ENCODE results near the gene GPHN.

GPHN gene

GRCh38 chr14:66507722-66508546 lies at the start of gene GPHN:
TSS of gene GPHN (plus strand) at chr14:66508147.
- Mint-ChIP-seq H3K27ac (peak within 1 kb of the TSS; percentile 80), H3K27me3 (no peaks in the 10 kb centered on the region), H3K36me3 (peaks cover 1% of the 10 kb centered on the region)

GRCh38 chr14:66459603-66460002 lies 48.3 kb upstream of the GPHN start:
- no peak overlapping the region for H3K4me3 Mint-ChIP-seq
- H3K9me3 Mint-ChIP-seq: no peaks in the 10 kb centered on the region
- H3K27ac Mint-ChIP-seq: no peak overlapping the region
- H3K27me3 Mint-ChIP-seq: no peaks in the 10 kb centered on the region
- peaks cover 7% of the 10 kb centered on the region for H3K36me3 Mint-ChIP-seq
- no peaks in the 10 kb centered on the region for H3K4me1 Mint-ChIP-seq

More at GRCh38 chr14:66507722-66508546, at the start of gene GPHN:
- Mint-ChIP-seq H3K4me1 (peaks cover 38% of the 10 kb centered on the region), H3K9me3 (no peaks in the 10 kb centered on the region), H3K4me3 (peak within 1 kb of the TSS; percentile 92)

DNA sequence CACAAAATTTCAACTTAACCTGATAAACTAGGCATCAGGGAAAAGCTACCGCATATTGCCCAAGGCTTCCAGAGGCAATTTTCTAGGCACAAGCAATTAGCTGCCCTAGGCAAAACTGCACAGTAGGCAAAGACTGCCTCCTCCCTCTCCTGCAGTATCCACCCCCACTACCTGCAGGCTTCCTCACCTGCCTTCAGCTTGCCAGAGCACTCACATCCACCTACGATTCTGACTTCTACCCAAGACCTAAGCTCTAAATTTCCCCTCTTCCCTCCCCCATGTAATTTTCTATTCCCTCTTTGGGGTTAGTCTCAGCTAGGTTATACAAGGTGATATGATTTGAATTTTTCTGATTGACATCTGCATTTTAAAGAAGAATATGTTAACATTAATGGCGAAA lies 43.7 kb upstream of the GPHN start:
- Mint-ChIP-seq H3K9me3 (no peaks in the 10 kb centered on the region), H3K36me3 (peaks cover 9% of the 10 kb centered on the region), H3K27ac (no peak overlapping the region)

DNA sequence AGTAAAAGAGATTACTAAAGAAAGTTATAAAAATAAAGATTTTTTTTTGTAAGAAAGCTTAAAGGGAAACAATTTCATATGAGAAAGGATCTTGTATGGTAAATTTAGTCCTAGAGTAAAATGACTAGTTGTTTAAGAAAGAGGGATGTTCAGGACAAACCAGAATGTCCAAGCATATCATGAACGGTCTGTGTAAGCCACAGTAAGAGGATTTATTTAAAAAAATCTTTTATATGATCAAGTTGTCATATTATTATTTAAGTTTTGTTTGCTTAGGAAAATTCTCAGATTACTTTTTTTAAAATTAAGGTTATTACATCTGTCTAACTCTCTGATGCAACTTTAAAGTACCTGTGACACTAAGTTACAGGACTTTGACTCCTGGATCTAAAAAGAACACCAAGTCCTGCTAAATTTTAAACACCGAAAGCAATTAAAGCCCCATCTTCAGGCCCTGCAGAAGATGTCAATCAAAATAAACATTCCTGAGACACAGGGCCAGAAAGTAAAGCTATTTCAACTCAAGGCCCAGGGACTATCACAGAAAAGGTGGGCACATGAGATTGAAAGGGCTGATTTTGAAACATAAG lies 39.1 kb upstream of the GPHN start:
- H3K9me3 Mint-ChIP-seq: peaks cover 8% of the 10 kb centered on the region
- H3K27ac Mint-ChIP-seq: no peak overlapping the region
- H3K4me1 Mint-ChIP-seq: no peaks in the 10 kb centered on the region
- no peaks in the 10 kb centered on the region for H3K27me3 Mint-ChIP-seq
- H3K4me3 Mint-ChIP-seq: no peak overlapping the region
- peaks cover 12% of the 10 kb centered on the region for H3K36me3 Mint-ChIP-seq

More for the DNA sequence above, 43.7 kb upstream of the GPHN start:
- Mint-ChIP-seq H3K4me3 (no peak overlapping the region), H3K27me3 (no peaks in the 10 kb centered on the region), H3K4me1 (no peaks in the 10 kb centered on the region)

DNA sequence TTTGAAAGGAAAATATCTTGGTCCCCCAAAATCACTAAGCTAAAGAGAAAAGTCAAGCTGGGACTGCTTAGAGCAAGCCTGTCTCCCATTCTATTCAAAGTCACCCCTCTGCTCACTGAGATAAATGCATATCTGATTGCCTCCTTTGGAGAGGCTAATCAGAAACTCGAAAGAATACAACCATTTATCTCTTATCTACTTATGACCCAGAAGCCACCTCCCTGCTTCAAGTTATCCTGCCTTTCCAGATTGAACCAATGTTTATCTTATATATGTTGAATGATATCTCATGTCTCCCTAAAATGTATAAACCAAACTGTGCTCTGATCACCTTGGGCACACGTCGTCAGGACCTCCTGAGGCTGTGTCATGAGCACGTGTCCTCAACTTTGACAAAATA lies 36.4 kb upstream of the GPHN start:
- peaks cover 13% of the 10 kb centered on the region for H3K9me3 Mint-ChIP-seq

DNA sequence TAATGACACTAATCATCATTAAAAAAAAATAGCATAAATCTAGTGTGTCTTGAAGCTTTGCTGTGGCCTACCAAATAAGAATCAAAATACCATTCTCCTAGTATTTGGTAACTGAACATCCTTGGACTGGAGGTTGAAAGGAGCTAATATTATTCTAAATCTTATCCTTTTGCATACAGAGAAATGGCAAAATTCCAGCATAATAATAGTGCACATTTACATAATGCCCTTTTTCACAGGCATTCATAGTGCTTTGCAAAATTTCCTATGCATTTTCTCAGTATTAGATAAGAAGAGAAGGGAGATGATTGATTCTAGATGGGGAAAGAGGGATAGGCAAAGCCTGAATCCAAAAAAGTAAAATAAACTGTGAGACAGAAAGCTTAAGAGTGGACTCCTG lies 35.7 kb upstream of the GPHN start:
- peaks cover 10% of the 10 kb centered on the region for H3K36me3 Mint-ChIP-seq
- H3K4me3 Mint-ChIP-seq: no peak overlapping the region
- no peaks in the 10 kb centered on the region for H3K4me1 Mint-ChIP-seq

More for the DNA sequence above, 36.4 kb upstream of the GPHN start:
- no peak overlapping the region for H3K27ac Mint-ChIP-seq
- H3K27me3 Mint-ChIP-seq: no peaks in the 10 kb centered on the region
- H3K4me1 Mint-ChIP-seq: no peaks in the 10 kb centered on the region
- H3K4me3 Mint-ChIP-seq: no peak overlapping the region
- H3K36me3 Mint-ChIP-seq: peaks cover 10% of the 10 kb centered on the region

GRCh38 chr14:66473223-66473622 lies 34.7 kb upstream of the GPHN start:
- peaks cover 7% of the 10 kb centered on the region for H3K36me3 Mint-ChIP-seq
- H3K4me3 Mint-ChIP-seq: no peak overlapping the region
- no peaks in the 10 kb centered on the region for H3K27me3 Mint-ChIP-seq
- no peak overlapping the region for H3K27ac Mint-ChIP-seq
- peaks cover 13% of the 10 kb centered on the region for H3K9me3 Mint-ChIP-seq
- no peaks in the 10 kb centered on the region for H3K4me1 Mint-ChIP-seq

More for the DNA sequence above, 35.7 kb upstream of the GPHN start:
- Mint-ChIP-seq H3K27ac (no peak overlapping the region), H3K9me3 (peaks cover 13% of the 10 kb centered on the region), H3K27me3 (no peaks in the 10 kb centered on the region)

DNA sequence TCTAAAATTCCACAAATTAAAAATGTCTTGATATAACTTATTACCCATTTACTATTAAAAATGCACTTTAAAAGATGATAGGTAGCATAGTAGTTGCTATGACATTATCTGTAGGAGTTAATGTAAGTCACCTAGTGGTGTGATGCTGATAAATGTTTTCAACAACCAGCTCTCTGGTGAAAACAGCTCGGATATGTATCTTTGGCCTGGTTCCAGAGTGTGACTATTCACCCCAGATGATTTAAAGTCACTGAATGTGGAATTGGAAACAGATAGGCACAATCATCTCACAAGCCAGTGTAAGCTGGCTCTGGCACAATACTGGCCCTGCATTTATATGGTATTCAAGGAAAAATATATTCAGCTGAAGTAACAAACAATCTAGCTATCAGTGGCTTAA lies 31.0 kb upstream of the GPHN start:
- Mint-ChIP-seq H3K4me3 (no peak overlapping the region), H3K36me3 (peaks cover 5% of the 10 kb centered on the region), H3K27ac (no peak overlapping the region), H3K27me3 (no peaks in the 10 kb centered on the region), H3K9me3 (peaks cover 5% of the 10 kb centered on the region), H3K4me1 (no peaks in the 10 kb centered on the region)

GRCh38 chr14:66477567-66477966 lies 30.4 kb upstream of the GPHN start:
- Mint-ChIP-seq H3K4me3 (no peak overlapping the region), H3K4me1 (no peaks in the 10 kb centered on the region), H3K9me3 (peaks cover 5% of the 10 kb centered on the region), H3K27me3 (no peaks in the 10 kb centered on the region), H3K36me3 (peaks cover 5% of the 10 kb centered on the region), H3K27ac (no peak overlapping the region)

- Mint-ChIP-seq H3K4me3 (no peak overlapping the region), H3K36me3 (no peaks in the 10 kb centered on the region), H3K27ac (no peak overlapping the region), H3K9me3 (no peaks in the 10 kb centered on the region), H3K4me1 (no peaks in the 10 kb centered on the region), H3K27me3 (no peaks in the 10 kb centered on the region)
Measured at GRCh38 chr14:66482873-66483272, 25.1 kb upstream of the GPHN start.

- Mint-ChIP-seq H3K27me3 (no peaks in the 10 kb centered on the region), H3K9me3 (no peaks in the 10 kb centered on the region), H3K36me3 (no peaks in the 10 kb centered on the region), H3K4me1 (no peaks in the 10 kb centered on the region), H3K4me3 (no peak overlapping the region), H3K27ac (no peak overlapping the region)
Measured at GRCh38 chr14:66483322-66483721, 24.6 kb upstream of the GPHN start.

GRCh38 chr14:66485029-66485428 lies 22.9 kb upstream of the GPHN start:
- H3K27ac Mint-ChIP-seq: no peak overlapping the region
- no peak overlapping the region for H3K4me3 Mint-ChIP-seq
- no peaks in the 10 kb centered on the region for H3K36me3 Mint-ChIP-seq
- H3K4me1 Mint-ChIP-seq: no peaks in the 10 kb centered on the region
- no peaks in the 10 kb centered on the region for H3K27me3 Mint-ChIP-seq
- H3K9me3 Mint-ChIP-seq: no peaks in the 10 kb centered on the region

DNA sequence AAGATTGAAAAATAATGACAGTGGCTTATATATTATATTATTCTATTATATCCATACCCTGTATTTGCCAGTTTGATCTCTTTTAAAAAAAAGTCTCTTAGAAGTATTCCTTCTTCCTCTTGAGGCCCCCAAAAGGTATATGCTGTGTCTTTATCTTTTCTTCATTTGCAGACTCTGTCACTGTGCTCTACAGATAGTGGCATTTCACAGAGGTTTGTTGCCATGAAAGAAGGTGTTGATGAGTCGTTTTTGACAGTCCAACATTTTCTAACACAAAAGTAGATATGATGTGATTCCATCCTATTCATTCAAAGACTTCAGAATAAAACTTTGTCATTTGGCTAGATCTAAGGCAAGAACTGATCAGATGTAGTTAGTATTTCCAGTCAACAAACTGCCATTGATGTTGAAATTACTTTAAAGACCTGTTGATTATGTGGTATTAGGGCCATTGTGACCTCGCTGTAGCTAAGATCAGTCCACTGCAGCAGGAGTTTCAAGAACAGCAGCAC lies 22.0 kb upstream of the GPHN start, which contains the start of gene CCDC196:
TSS of gene CCDC196 (plus strand) at position 462 of the 512 bp plus-strand sequence. CDS start 132 bp downstream, outside the sequence.
- no peak within 1 kb of the TSS for H3K27ac Mint-ChIP-seq
- H3K36me3 Mint-ChIP-seq: no peaks in the 10 kb centered on the region

DNA sequence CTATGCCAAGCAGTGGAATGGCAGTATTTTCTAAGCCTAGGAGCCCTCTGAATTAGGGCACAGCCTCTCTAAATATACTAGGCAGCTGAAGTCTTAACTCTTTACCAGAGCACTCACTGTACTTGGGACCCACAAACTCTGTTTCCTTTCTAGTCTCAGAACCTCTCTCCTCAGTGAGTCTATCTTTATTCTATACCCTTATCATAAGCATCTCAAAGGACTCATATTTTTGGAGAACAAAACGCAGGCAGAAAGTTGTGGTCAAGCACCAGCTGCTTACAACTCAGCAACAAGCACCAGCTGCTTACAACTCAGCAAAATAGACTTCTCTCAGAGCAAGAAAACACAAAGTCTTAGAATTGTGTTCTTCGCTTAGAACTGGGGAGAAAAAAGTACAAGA lies 20.8 kb upstream of the GPHN start:
- Mint-ChIP-seq H3K9me3 (no peaks in the 10 kb centered on the region), H3K4me3 (no peak overlapping the region), H3K27me3 (no peaks in the 10 kb centered on the region), H3K27ac (no peak overlapping the region), H3K4me1 (no peaks in the 10 kb centered on the region), H3K36me3 (no peaks in the 10 kb centered on the region)

More for the DNA sequence above, 22.0 kb upstream of the GPHN start, which contains the start of gene CCDC196:
- Mint-ChIP-seq H3K4me1 (no peaks in the 10 kb centered on the region), H3K27me3 (no peaks in the 10 kb centered on the region), H3K9me3 (no peaks in the 10 kb centered on the region), H3K4me3 (no peak within 1 kb of the TSS)

DNA sequence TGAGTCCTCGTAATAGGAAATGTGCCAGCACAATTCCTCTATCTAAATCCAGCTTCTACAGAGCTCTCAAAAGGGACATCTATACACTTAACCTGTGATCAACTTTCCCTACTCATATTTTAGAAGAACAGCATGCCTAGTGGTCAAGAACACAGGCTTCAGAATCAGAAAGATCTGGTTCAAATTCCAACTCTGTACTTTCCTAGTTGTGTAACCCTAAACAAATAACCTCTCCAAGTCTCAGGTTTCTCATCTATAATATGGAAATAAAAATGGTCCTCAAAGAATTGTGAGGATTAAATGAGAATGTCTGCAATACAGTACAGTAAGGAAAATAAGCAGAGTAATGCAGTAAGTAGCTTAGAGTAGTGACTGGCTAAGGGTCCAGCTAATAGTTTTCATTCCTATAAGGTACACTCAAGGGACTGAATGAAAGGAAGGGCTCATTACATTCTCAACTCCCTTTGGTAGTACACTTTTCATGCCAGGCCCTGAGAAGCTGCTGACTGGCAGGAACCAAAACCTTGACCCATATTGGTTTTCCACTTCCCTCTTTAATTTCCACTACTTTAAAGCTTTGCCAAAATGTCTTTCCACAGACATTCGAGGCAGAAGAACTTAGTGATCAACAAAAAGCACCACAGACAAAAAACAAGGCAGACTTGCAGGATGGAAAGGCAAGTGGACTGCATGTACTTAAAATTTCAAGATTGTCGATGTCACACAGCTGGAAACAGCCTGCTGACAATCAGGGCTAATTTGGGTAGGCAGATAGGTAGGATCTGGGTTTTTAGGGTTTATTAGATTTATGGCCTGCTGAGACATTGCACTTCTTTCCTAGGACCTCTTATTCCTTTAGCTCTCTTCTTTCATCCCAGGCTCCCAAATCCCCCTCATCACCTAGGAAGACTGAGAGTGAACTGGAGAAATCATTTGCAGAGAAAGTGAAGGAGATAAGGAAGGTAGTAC lies 17.5 kb upstream of the GPHN start:
- no peaks in the 10 kb centered on the region for H3K36me3 Mint-ChIP-seq
- no peaks in the 10 kb centered on the region for H3K27me3 Mint-ChIP-seq
- H3K4me3 Mint-ChIP-seq: no peak overlapping the region
- no peaks in the 10 kb centered on the region for H3K9me3 Mint-ChIP-seq
- peaks cover 2% of the 10 kb centered on the region for H3K4me1 Mint-ChIP-seq
- no peak overlapping the region for H3K27ac Mint-ChIP-seq

Data from activated naive CD4-positive, alpha-beta T cell treated with anti-CD3 and anti-CD28 coated beads, Interleukin-2, amount 50 U/mL, for 24 hours (primary cell).